Epithelial cell of prostate (primary cell): Measurements from ENCODE around the gene CTDSPL.

Experiments used
- DNase-seq: peaks from one replicate; pipeline ENCODE4 v3.0.0-alpha.2; 2011; ENCODE audit warnings: low read depth, low spot score
- H3K27ac ChIP-seq: fragments of 450-650 bp; 2 replicates; pipeline ENCODE4 v1.5.1; 2017; ENCODE audit warnings: mild to moderate bottlenecking

Gene CTDSPL

GRCh38 chr3:37993820-37994638 lies 132.3 kb downstream of the CTDSPL start:
- H3K27ac ChIP-seq, result peak overlapping the region; percentile 69
- DNase-seq, result no peak

GRCh38 chr3:37994639-37994972 lies 132.9 kb downstream of the CTDSPL start:
- H3K27ac ChIP-seq, result peak overlapping the region; percentile 69
- no peak for DNase-seq

GRCh38 chr3:37995652-37996641 lies 134.3 kb downstream of the CTDSPL start:
- H3K27ac ChIP-seq, result no peak overlapping the region
- no peak for DNase-seq

- DNase-seq, result no peak
- no peak overlapping the region for H3K27ac ChIP-seq
These were observed 135.2 kb downstream of the CTDSPL start for GRCh38 chr3:37996785-37997301.

GRCh38 chr3:37997342-37997741 lies 135.7 kb downstream of the CTDSPL start:
- DNase-seq, result no peak
- no peak overlapping the region for H3K27ac ChIP-seq

GRCh38 chr3:37997791-37998370 lies 136.2 kb downstream of the CTDSPL start:
- no peak overlapping the region for H3K27ac ChIP-seq
- no peak for DNase-seq

GRCh38 chr3:37999836-38000235 lies 138.2 kb downstream of the CTDSPL start:
- H3K27ac ChIP-seq, result no peak overlapping the region

GRCh38 chr3:38000242-38000916 lies 138.7 kb downstream of the CTDSPL start:
- no peak overlapping the region for H3K27ac ChIP-seq
- no peak for DNase-seq

More at GRCh38 chr3:37999836-38000235, 138.2 kb downstream of the CTDSPL start:
- no peak for DNase-seq

- no peak overlapping the region for H3K27ac ChIP-seq
- no peak for DNase-seq
These were observed 139.3 kb downstream of the CTDSPL start for GRCh38 chr3:38000965-38001455.

- DNase-seq, result no peak
- H3K27ac ChIP-seq, result no peak overlapping the region
These were observed 139.9 kb downstream of the CTDSPL start for GRCh38 chr3:38001456-38002081.

GRCh38 chr3:38002291-38002876 lies 140.7 kb downstream of the CTDSPL start:
- H3K27ac ChIP-seq, result no peak overlapping the region

GRCh38 chr3:38002940-38003339 lies 141.3 kb downstream of the CTDSPL start:
- no peak for DNase-seq
- H3K27ac ChIP-seq, result no peak overlapping the region

More at GRCh38 chr3:38002291-38002876, 140.7 kb downstream of the CTDSPL start:
- DNase-seq, result no peak

- no peak for DNase-seq
- H3K27ac ChIP-seq, result no peak overlapping the region
These were observed 141.7 kb downstream of the CTDSPL start for GRCh38 chr3:38003371-38003816.

GRCh38 chr3:38003817-38004414 lies 142.2 kb downstream of the CTDSPL start:
- no peak for DNase-seq
- H3K27ac ChIP-seq, result peak overlapping the region; percentile 28

- peak overlapping the region; percentile 28 for H3K27ac ChIP-seq
- DNase-seq, result peak; percentile 60
These were observed 142.9 kb downstream of the CTDSPL start for GRCh38 chr3:38004415-38005075.

GRCh38 chr3:38005076-38006020 lies 143.7 kb downstream of the CTDSPL start:
- no peak for DNase-seq
- H3K27ac ChIP-seq, result peak overlapping the region; percentile 28

- no peak for DNase-seq
- H3K27ac ChIP-seq, result peak overlapping the region; percentile 28
These were observed 144.4 kb downstream of the CTDSPL start for GRCh38 chr3:38006031-38006430.
